MM.1S (cell line): Measurements from ENCODE around the gene DNAJC19.
"Not testable (repeated sequence)": the region's sequence is repeated elsewhere in the genome, so short reads cannot be mapped to it uniquely, and the experiment has no call there.

ENCODE experiments used
- DNase-seq: peaks from one replicate; pipeline ENCODE4 v3.0.0-alpha.2; 2015
- H2AFZ ChIP-seq: fragments of 300-600 bp; sonication (generic); 2 replicates; pipeline ENCODE4 v1.6.0; 2016; ENCODE audit warnings: antibody characterized with exemption, low read length
- H3F3A ChIP-seq: fragments of 300-600 bp; sonication (generic); 2 replicates; pipeline ENCODE4 v1.6.1; 2016; ENCODE audit warnings: mild to moderate bottlenecking, antibody characterized with exemption, low read length, moderate library complexity, mixed read lengths; ENCODE audit not compliant: insufficient read depth
- H3K27ac ChIP-seq: fragments of 300-600 bp; sonication (generic); 2 replicates; pipeline ENCODE4 v1.5.1; 2016; ENCODE audit warnings: mild to moderate bottlenecking, low read length
- H3K27me3 ChIP-seq: fragments of 300-600 bp; sonication (generic); replicated peaks from 2 replicates; pipeline ENCODE4 v1.6.0; 2016; ENCODE audit warnings: low read length; ENCODE audit not compliant: insufficient read depth
- H3K36me3 ChIP-seq: fragments of 300-600 bp; sonication (generic); replicated peaks from 2 replicates; pipeline ENCODE4 v1.6.1; 2016; ENCODE audit warnings: mild to moderate bottlenecking, low read length, mixed read lengths; ENCODE audit not compliant: insufficient read depth
- H3K4me1 ChIP-seq: fragments of 300-600 bp; sonication (generic); 2 replicates; pipeline ENCODE4 v1.6.1; 2016; ENCODE audit warnings: low read length, mixed read lengths
- H3K4me2 ChIP-seq: fragments of 300-600 bp; sonication (generic); 2 replicates; pipeline ENCODE4 v1.6.0; 2016; ENCODE audit warnings: low read depth, low read length
- H3K4me3 ChIP-seq: fragments of 300-600 bp; sonication (generic); 2 replicates; pipeline ENCODE4 v1.5.1; 2016; ENCODE audit warnings: low read length, mixed read lengths
- H3K79me2 ChIP-seq: fragments of 300-600 bp; sonication (generic); 2 replicates; pipeline ENCODE4 v1.6.1; 2016; ENCODE audit warnings: mixed run types, low read length, mixed read lengths
- H3K9ac ChIP-seq: fragments of 300-600 bp; sonication (generic); 2 replicates; pipeline ENCODE4 v1.6.1; 2016; ENCODE audit warnings: low read length, mixed read lengths
- H3K9me2 ChIP-seq: fragments of 300-600 bp; sonication (generic); replicated peaks from 2 replicates; pipeline ENCODE4 v1.6.1; 2016; ENCODE audit warnings: mild to moderate bottlenecking, low read length, mixed read lengths; ENCODE audit not compliant: insufficient read depth
- H3K9me3 ChIP-seq: fragments of 300-600 bp; sonication (generic); replicated peaks from 2 replicates; pipeline ENCODE4 v1.6.1; 2016; ENCODE audit warnings: mild to moderate bottlenecking, low read length, mixed read lengths; ENCODE audit not compliant: insufficient read depth
- H4K20me1 ChIP-seq: fragments of 300-600 bp; sonication (generic); 2 replicates; pipeline ENCODE4 v1.6.1; 2016; ENCODE audit warnings: mild to moderate bottlenecking, low read length, moderate library complexity, mixed read lengths; ENCODE audit not compliant: insufficient read depth
- CTCF ChIP-seq: fragments of 300-600 bp; sonication (generic); IDR thresholded peaks from 2 replicates; pipeline ENCODE4 v1.5.1; 2016; ENCODE audit warnings: antibody characterized with exemption, low read length, mixed read lengths
- EZH2 ChIP-seq: fragments of 300-600 bp; sonication (generic); optimal IDR thresholded peaks from 2 replicates; pipeline ENCODE3; 2017; ENCODE audit warnings: low read depth, mild to moderate bottlenecking, antibody characterized with exemption, low read length, mixed read lengths
- EZH2phosphoT487 ChIP-seq: fragments of 300-600 bp; sonication (generic); IDR thresholded peaks from 2 replicates; pipeline ENCODE4 v1.6.1; 2018; ENCODE audit warnings: antibody characterized with exemption, low read length

Gene DNAJC19

GRCh38 chr3:181007262-181007661 is 17.7 kb upstream of the DNAJC19 start:
- Histone ChIP-seq H3K9ac (no peak overlapping the region), H3K79me2 (no peaks in the 10 kb centered on the region), H3K4me3 (no peak overlapping the region), H3K9me2 (no peaks in the 10 kb centered on the region), H3K27me3 (no peaks in the 10 kb centered on the region), H2AFZ (no peak overlapping the region), H3F3A (no peaks in the 10 kb centered on the region), H3K4me1 (no peaks in the 10 kb centered on the region), H3K27ac (no peak overlapping the region), H3K9me3 (no peaks in the 10 kb centered on the region), H3K36me3 (no peaks in the 10 kb centered on the region), H4K20me1 (no peaks in the 10 kb centered on the region), H3K4me2 (no peak overlapping the region)
- TF ChIP-seq CTCF (no peak), EZH2 (no peak), EZH2phosphoT487 (no peak)
- no peak for DNase-seq

GRCh38 chr3:181006541-181006940 is 17.0 kb upstream of the DNAJC19 start:
- H3F3A ChIP-seq, result no peaks in the 10 kb centered on the region
- H3K27ac ChIP-seq, result no peak overlapping the region
- no peaks in the 10 kb centered on the region for H3K27me3 ChIP-seq
- H3K4me1 ChIP-seq, result no peaks in the 10 kb centered on the region
- H3K9me3 ChIP-seq, result no peaks in the 10 kb centered on the region
- H3K9ac ChIP-seq, result no peak overlapping the region
- H3K36me3 ChIP-seq, result no peaks in the 10 kb centered on the region
- H3K4me3 ChIP-seq, result no peak overlapping the region
- H3K79me2 ChIP-seq, result no peaks in the 10 kb centered on the region
- no peaks in the 10 kb centered on the region for H3K9me2 ChIP-seq
- no peak overlapping the region for H3K4me2 ChIP-seq
- no peak for DNase-seq
- TF ChIP-seq CTCF, result no peak
- TF ChIP-seq EZH2phosphoT487, result no peak
- no peaks in the 10 kb centered on the region for H4K20me1 ChIP-seq
- H2AFZ ChIP-seq, result no peak overlapping the region

- H3K9ac ChIP-seq, H3K79me2 ChIP-seq, H3K27ac ChIP-seq: not testable (repeated sequence)
Measured at GRCh38 chr3:181003469-181003868, 13.9 kb upstream of the DNAJC19 start.

GRCh38 chr3:181002331-181002730 is 12.8 kb upstream of the DNAJC19 start:
- H3K27me3 ChIP-seq, H3K27ac ChIP-seq, H3K4me1 ChIP-seq, H3K4me3 ChIP-seq, H3K9ac ChIP-seq, H3F3A ChIP-seq, DNase-seq, H3K4me2 ChIP-seq, H3K9me3 ChIP-seq, H3K9me2 ChIP-seq, H3K36me3 ChIP-seq, H3K79me2 ChIP-seq, H4K20me1 ChIP-seq, H2AFZ ChIP-seq: not testable (repeated sequence)

More at GRCh38 chr3:181003469-181003868, 13.9 kb upstream of the DNAJC19 start:
- not testable (repeated sequence) for H3K36me3 ChIP-seq, H3K4me3 ChIP-seq, H3K4me1 ChIP-seq, H3K4me2 ChIP-seq, H3K9me3 ChIP-seq, H3F3A ChIP-seq, H3K27me3 ChIP-seq, H3K9me2 ChIP-seq, H4K20me1 ChIP-seq, DNase-seq
- peak overlapping the region; percentile 26; the same call in 1 of the 2 replicates for H2AFZ ChIP-seq
